HepG2 (cell line): ENCODE measurements around the gene LRRC27. TPM values are rescaled to one million over a fixed set of nuclear protein-coding genes. Genes with fewer than 3 reads are reported as not detected.

ENCODE experiments used
- AFF4 ChIP-seq: sonication (generic); formaldehyde crosslinking; IDR thresholded peaks from 2 replicates; pipeline ENCODE4 v1.4.0; 2020; ENCODE audit warnings: missing genetic modification reagents
- ARID4A ChIP-seq: sonication (generic); formaldehyde crosslinking; IDR thresholded peaks from 2 replicates; pipeline ENCODE4 v1.5.0; 2020; ENCODE audit warnings: mild to moderate bottlenecking, missing genetic modification reagents, borderline replicate concordance
- BHLHE40 ChIP-seq: IDR thresholded peaks from 2 replicates; pipeline ENCODE4 v1.6.1; 2011; ENCODE audit warnings: low read length, improper control_type of control experiment
- HDAC6 ChIP-seq: fragments of 200-600 bp; sonication (generic); IDR thresholded peaks from 2 replicates; pipeline ENCODE4 v1.7.0; 2017; ENCODE audit warnings: mild to moderate bottlenecking, antibody characterized with exemption, low read length, low read depth
- MBNL3 ChIP-seq: fragments of 250-450 bp; sonication (Bioruptor Pico); conservative IDR thresholded peaks from 2 replicates; pipeline ENCODE4 v1.8.0; 2022; ENCODE audit warnings: mild to moderate bottlenecking, inconsistent platforms
- MEF2D ChIP-seq: sonication (generic); formaldehyde crosslinking; IDR thresholded peaks from 2 replicates; pipeline ENCODE4 v1.5.1; 2020; ENCODE audit warnings: mild to moderate bottlenecking, missing genetic modification reagents
- NFYC ChIP-seq: IDR thresholded peaks from 2 replicates; pipeline ENCODE4 v1.6.1; 2016; ENCODE audit warnings: missing genetic modification reagents, missing compliant biosample characterization
- STAT6 ChIP-seq: sonication (generic); formaldehyde crosslinking; IDR thresholded peaks from 2 replicates; pipeline ENCODE4 v1.4.0; 2020; ENCODE audit warnings: missing genetic modification reagents, mild to moderate bottlenecking, borderline replicate concordance
- ZGPAT ChIP-seq: IDR thresholded peaks from 2 replicates; pipeline ENCODE4 v1.6.1; 2016; ENCODE audit warnings: mild to moderate bottlenecking
- ZNF430 ChIP-seq: sonication (generic); formaldehyde crosslinking; IDR thresholded peaks from 2 replicates; pipeline ENCODE4 v1.9.0; 2021; ENCODE audit warnings: mild to moderate bottlenecking, missing genetic modification reagents
- ZNF605 ChIP-seq: sonication (generic); formaldehyde crosslinking; IDR thresholded peaks from 2 replicates; pipeline ENCODE4 v1.8.0; 2022; ENCODE audit warnings: mild to moderate bottlenecking, missing genetic modification reagents
- ZNF616 ChIP-seq: sonication (generic); formaldehyde crosslinking; IDR thresholded peaks from 2 replicates; pipeline ENCODE4 v1.5.0; 2020; ENCODE audit warnings: low read depth, mild to moderate bottlenecking, missing genetic modification reagents
- ZNF703 ChIP-seq: sonication (generic); formaldehyde crosslinking; IDR thresholded peaks from 2 replicates; pipeline ENCODE4 v1.5.1; 2020; ENCODE audit warnings: missing genetic modification reagents, mild to moderate bottlenecking, moderate library complexity, borderline replicate concordance
- polyA plus RNA-seq, 8 experiments: library from polyadenylated mRNA; depleted of rRNA in 3 of 8; stranded (reverse) in 7 of 8; unstranded in 1 of 8; fragments of >200 nt; fragmentation: Illumina TruSeq in 4 of 8; extraction: Trizol in 4 of 8; gene quantifications; 2 replicates each; pipeline versions ENCODE4 v1.2.1 to v1.2.3, GENCODE V29; 2011 to 2016; ENCODE audit warnings: low read depth in 4 of 8, missing spikeins in 1 of 8, mixed read lengths in 1 of 8; ENCODE audit not compliant: insufficient read depth in 1 of 8
- total RNA-seq, 5 experiments: library from RNA; depleted of rRNA; stranded (reverse); fragments of >200 nt; fragmentation: Illumina TruSeq; extraction: Trizol; gene quantifications; 2 replicates each; pipeline ENCODE4 v1.2.3, GENCODE V29; 2016; ENCODE audit warnings: low read depth in 1 of 5

Gene LRRC27
- total and polyA plus RNA-seq, 2 of the 13 experiments (the other 11 are each of a cell fraction or from before 2014, with no cell fraction given), result 4.2 to 4.6 TPM

DNA sequence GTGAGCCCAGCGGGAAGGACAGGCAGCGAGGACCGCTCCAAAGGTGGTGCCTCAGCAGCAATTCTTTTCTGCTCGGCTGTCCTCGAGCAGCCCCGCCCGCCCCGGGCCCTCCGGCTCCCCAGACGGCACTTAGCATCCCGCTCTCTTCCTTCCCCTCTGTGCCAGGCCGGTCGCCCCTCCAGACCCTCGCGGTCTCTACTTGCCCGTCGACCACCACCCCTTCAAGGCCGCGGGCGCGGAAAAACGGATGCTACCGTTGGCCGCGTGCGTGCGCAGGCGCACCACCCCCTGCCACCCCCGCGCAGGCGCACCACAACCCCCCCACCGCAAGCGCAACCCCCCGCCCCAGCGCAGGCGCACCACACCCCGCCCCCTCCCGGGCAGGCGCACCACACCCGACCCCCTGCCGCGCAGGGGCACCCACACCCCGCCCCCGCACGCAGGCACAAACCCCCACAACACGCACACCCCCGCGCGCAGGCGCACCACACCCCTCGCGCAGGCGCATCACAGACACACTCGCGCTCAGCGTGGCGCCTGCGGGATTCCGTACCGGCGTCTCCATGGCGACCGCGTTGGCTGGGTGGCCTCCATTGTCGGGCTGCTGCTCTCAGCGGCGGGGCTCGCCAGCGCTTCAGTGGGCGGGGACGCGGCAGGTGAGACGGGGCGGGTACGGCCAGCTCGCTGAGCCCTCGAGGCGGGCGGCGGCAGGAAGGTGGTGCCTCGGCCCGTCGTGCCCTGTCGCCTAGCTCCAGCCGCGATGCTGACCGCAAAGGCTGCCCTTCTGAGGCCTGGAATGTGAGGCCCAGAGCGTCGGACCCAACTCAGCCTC is at the start of gene LRRC27 (continued):
- TF ChIP-seq STAT6 (CRISPR knock-in tag) (no peak; the same call in 1 of the 2 replicates), ZNF430 (CRISPR knock-in tag) (peak; percentile 84; the same call in 1 of the 2 replicates), BHLHE40 (peak; percentile 65), AFF4 (CRISPR knock-in tag) (no peak), HDAC6 (no peak), MEF2D (CRISPR knock-in tag) (peak; percentile 33; the same call in 1 of the 2 replicates), ZGPAT (CRISPR knock-in tag) (peak; percentile 13; the same call in 1 of the 2 replicates), MBNL3 (CRISPR knock-in tag) (no peak), NFYC (CRISPR knock-in tag) (no peak; the same call in 1 of the 2 replicates), ZNF703 (no peak), ZNF616 (CRISPR knock-in tag) (0 out of 2 replicates have a peak, but pooled peaks have one; percentile 17), ZNF605 (CRISPR knock-in tag) (0 out of 2 replicates have a peak, but pooled peaks have one; percentile 36), ARID4A (CRISPR knock-in tag) (peak; percentile 98)
